A549 (cell line): ENCODE data around the gene PIKFYVE. TPM values are rescaled to one million over a fixed set of nuclear protein-coding genes. Genes with fewer than 3 reads are reported as not detected.

Experiments
- ATAC-seq, 2 experiments: fragments of 200-7000 bp in 1 of 2; fragments of >200 bp in 1 of 2; cut with Nextera tagmentation in 1 of 2; cut with Tn5 transposase in 1 of 2; 3 replicates each; pipeline versions ENCODE4 v1.8.0 to v1.9.1; 2018 to 2020; ENCODE audit warnings: mild to moderate bottlenecking in 1 of 2, moderate library complexity in 1 of 2
- CTCF ChIA-PET: fragments of 300-600 bp; sonication (Branson Sonifier 250); formaldehyde crosslinking; extraction: SDS; loops from one replicate; lab custom pipeline; 2021; ENCODE audit warnings: antibody characterized with exemption, inconsistent platforms; lab: Yijun Ruan, JAX
- POLR2A ChIA-PET: fragments of 350-600 bp; formaldehyde crosslinking; extraction: SDS; loops from one replicate; lab custom pipeline; 2021; ENCODE audit warnings: antibody characterized with exemption, inconsistent platforms; lab: Yijun Ruan, JAX
- DNase-seq, 2 experiments: peaks; one replicate each; pipeline versions ENCODE4 v3.0.0 to v3.0.0-alpha.2; 2011 to 2016; ENCODE audit warnings: low read depth in 1 of 2, low spot score in 1 of 2
- FAIRE-seq: peaks from 2 replicates; lab custom pipeline; 2011; peaks lifted over from hg19 to GRCh38; lab: Jason Lieb, UNC
- H3K27ac ChIP-seq, 2 experiments: fragments of >200 bp; sonication (Bioruptor Twin); formaldehyde crosslinking; 3 replicates each; pipeline ENCODE4 v1.5.1; 2016 to 2017
- H3K4me1 ChIP-seq: fragments of >200 bp; sonication (Bioruptor Twin); formaldehyde crosslinking; 3 replicates; pipeline ENCODE4 v1.6.1; 2016
- H3K4me2 ChIP-seq: fragments of >200 bp; sonication (Bioruptor Twin); formaldehyde crosslinking; 3 replicates; pipeline ENCODE4 v1.6.1; 2016
- H3K4me3 ChIP-seq: fragments of >200 bp; sonication (Bioruptor Twin); formaldehyde crosslinking; 3 replicates; pipeline ENCODE4 v1.5.1; 2016
- H3K9me3 ChIP-seq: fragments of >200 bp; sonication (Bioruptor Twin); formaldehyde crosslinking; 3 replicates; pipeline ENCODE4 v1.6.1; 2016
- CBX8 ChIP-seq: fragments of 200-600 bp; sonication (generic); IDR thresholded peaks from 2 replicates; pipeline ENCODE4 v1.6.1; 2016
- EP300 ChIP-seq, 2 experiments: fragments of >200 bp; sonication (Bioruptor Twin); formaldehyde crosslinking; IDR thresholded peaks; 2 replicates in 1 of 2; 3 replicates in 1 of 2; pipeline ENCODE4 v1.6.1; 2016 to 2017
- FOSB ChIP-seq: fragments of 250-450 bp; sonication (Bioruptor Pico); IDR thresholded peaks from 2 replicates; pipeline ENCODE4 v1.5.0; 2020; ENCODE audit warnings: mild to moderate bottlenecking, moderate library complexity
- FOXS1 ChIP-seq: fragments of 250-450 bp; sonication (Bioruptor Pico); IDR thresholded peaks from 2 replicates; pipeline ENCODE4 v1.5.0; 2020; ENCODE audit warnings: mild to moderate bottlenecking, moderate library complexity
- GATA3 ChIP-seq: IDR thresholded peaks from 2 replicates; pipeline ENCODE4 v1.6.1; 2012; ENCODE audit warnings: borderline replicate concordance
- HDAC2 ChIP-seq: fragments of 200-600 bp; sonication (generic); IDR thresholded peaks from 2 replicates; pipeline ENCODE4 v1.6.1; 2016
- KDM5A ChIP-seq: fragments of 200-600 bp; sonication (generic); IDR thresholded peaks from 2 replicates; pipeline ENCODE4 v1.6.1; 2016; ENCODE audit warnings: antibody characterized with exemption, mild to moderate bottlenecking
- MAFK ChIP-seq: fragments of 450-650 bp; IDR thresholded peaks from 2 replicates; pipeline ENCODE4 v1.6.1; 2014; ENCODE audit not compliant: partially characterized antibody
- NPAS2 ChIP-seq: fragments of 250-450 bp; sonication (Bioruptor Pico); IDR thresholded peaks from 2 replicates; pipeline ENCODE4 v1.8.0; 2022; ENCODE audit warnings: mild to moderate bottlenecking, moderate library complexity, borderline replicate concordance
- NR3C1 ChIP-seq: fragments of >200 bp; sonication (Bioruptor Twin); formaldehyde crosslinking; IDR thresholded peaks from 3 replicates; pipeline ENCODE4 v1.6.1; 2017
- POLR2A ChIP-seq: IDR thresholded peaks from 2 replicates; pipeline ENCODE4 v1.6.1; 2012; ENCODE audit warnings: mild to moderate bottlenecking, low read length
- RAD21 ChIP-seq, 2 experiments: fragments of >200 bp in 1 of 2; sonication (Bioruptor Twin) in 1 of 2; formaldehyde crosslinking in 1 of 2; IDR thresholded peaks in 1 of 2; conservative IDR thresholded peaks in 1 of 2; 2 replicates in 1 of 2; 3 replicates in 1 of 2; pipeline ENCODE4 v1.6.1; 2012 to 2018; ENCODE audit warnings: inconsistent platforms in 1 of 2
- RNF2 ChIP-seq: fragments of 200-600 bp; sonication (generic); IDR thresholded peaks from 2 replicates; pipeline ENCODE4 v1.6.1; 2016; ENCODE audit warnings: low read depth, mild to moderate bottlenecking, antibody characterized with exemption, moderate library complexity, borderline replicate concordance
- TP53 ChIP-seq: fragments of 250-450 bp; sonication (Bioruptor Pico); IDR thresholded peaks from 2 replicates; pipeline ENCODE4 v1.5.0; 2021; ENCODE audit warnings: mild to moderate bottlenecking, moderate library complexity
- ZNF302 ChIP-seq: fragments of 250-450 bp; sonication (Bioruptor Pico); IDR thresholded peaks from 2 replicates; pipeline ENCODE4 v1.9.0; 2021; ENCODE audit warnings: inconsistent platforms, mild to moderate bottlenecking, moderate library complexity
- WGBS: methylation state at CpG from one replicate; pipeline ENCODE4 v1.1.6; 2017; ENCODE audit errors: missing lambda C conversion rate; 5-methylcytosine and 5-hydroxymethylcytosine counted together
- polyA plus RNA-seq, 4 experiments: library from polyadenylated mRNA; depleted of rRNA in 3 of 4; stranded (reverse); fragments of >200 nt; fragmentation: RNase III in 1 of 4; extraction: RNeasy Plus Mini Kit Qiagen cat#74134 plus additional on column Dnase treatment in 1 of 4; gene quantifications; 2 replicates in 3 of 4; 3 replicates in 1 of 4; pipeline ENCODE4 v1.2.3, GENCODE V29; 2011 to 2017
- TF ChIP-seq, protein P1 (sequence below): fragments of >200 bp; sonication (Bioruptor Twin); formaldehyde crosslinking; IDR thresholded peaks from 3 replicates; pipeline ENCODE4 v1.6.1; 2016
- TF ChIP-seq, protein P2 (sequence below): fragments of >200 bp; sonication (Bioruptor Twin); formaldehyde crosslinking; IDR thresholded peaks from 3 replicates; pipeline ENCODE4 v1.5.1; 2016
- TF ChIP-seq, protein P3 (sequence below): fragments of 200-600 bp; sonication (generic); IDR thresholded peaks from 2 replicates; pipeline ENCODE4 v1.6.1; 2016; ENCODE audit warnings: antibody characterized with exemption, mild to moderate bottlenecking, moderate library complexity

PIKFYVE gene
- polyA plus RNA-seq, 2 of the 4 experiments (the other 2 are of a cell fraction): 6.5 to 19.3 TPM

DNA sequence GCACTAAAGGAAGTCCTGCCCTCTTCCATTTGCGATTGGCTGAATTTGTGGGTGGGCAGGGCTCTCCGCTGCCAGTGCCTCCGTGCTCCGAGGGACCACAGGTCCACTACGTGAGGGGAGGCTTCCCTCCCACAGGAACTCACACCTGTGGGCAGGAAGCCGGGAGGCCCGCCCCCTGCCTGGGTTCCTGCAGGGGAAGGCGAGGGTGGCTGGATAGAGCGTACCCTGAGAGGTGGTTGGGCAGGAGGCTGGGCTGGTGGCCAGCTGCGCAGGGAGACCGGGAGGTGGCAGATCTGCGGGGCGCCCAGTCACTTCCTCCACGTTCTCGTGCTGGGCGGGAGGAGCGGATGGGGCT is 93.6 kb downstream of the PIKFYVE start:
- TF ChIP-seq, protein P1, sequence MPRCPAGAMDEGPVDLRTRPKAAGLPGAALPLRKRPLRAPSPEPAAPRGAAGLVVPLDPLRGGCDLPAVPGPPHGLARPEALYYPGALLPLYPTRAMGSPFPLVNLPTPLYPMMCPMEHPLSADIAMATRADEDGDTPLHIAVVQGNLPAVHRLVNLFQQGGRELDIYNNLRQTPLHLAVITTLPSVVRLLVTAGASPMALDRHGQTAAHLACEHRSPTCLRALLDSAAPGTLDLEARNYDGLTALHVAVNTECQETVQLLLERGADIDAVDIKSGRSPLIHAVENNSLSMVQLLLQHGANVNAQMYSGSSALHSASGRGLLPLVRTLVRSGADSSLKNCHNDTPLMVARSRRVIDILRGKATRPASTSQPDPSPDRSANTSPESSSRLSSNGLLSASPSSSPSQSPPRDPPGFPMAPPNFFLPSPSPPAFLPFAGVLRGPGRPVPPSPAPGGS: no peak
- TF ChIP-seq MAFK (no peak), POLR2A (no peak), NR3C1 (no peak), RAD21 (conservative IDR thresholded peaks at IDR 0.05 in 1 of 2, IDR thresholded peaks at IDR 0.05 in 1 of 2) (no peak), NPAS2 (CRISPR knock-in tag) (no peak)
- TF ChIP-seq, protein P2, sequence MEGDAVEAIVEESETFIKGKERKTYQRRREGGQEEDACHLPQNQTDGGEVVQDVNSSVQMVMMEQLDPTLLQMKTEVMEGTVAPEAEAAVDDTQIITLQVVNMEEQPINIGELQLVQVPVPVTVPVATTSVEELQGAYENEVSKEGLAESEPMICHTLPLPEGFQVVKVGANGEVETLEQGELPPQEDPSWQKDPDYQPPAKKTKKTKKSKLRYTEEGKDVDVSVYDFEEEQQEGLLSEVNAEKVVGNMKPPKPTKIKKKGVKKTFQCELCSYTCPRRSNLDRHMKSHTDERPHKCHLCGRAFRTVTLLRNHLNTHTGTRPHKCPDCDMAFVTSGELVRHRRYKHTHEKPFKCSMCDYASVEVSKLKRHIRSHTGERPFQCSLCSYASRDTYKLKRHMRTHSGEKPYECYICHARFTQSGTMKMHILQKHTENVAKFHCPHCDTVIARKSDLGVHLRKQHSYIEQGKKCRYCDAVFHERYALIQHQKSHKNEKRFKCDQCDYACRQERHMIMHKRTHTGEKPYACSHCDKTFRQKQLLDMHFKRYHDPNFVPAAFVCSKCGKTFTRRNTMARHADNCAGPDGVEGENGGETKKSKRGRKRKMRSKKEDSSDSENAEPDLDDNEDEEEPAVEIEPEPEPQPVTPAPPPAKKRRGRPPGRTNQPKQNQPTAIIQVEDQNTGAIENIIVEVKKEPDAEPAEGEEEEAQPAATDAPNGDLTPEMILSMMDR: no peak
- H3K4me3 ChIP-seq: no peak overlapping the region
- ATAC-seq (peak; percentile 35 to 61; a peak in 3 of 6 replicates), DNase-seq (no peak), FAIRE-seq (no peak)
- CTCF ChIA-PET: no interaction called here
- H3K27ac ChIP-seq: no peak overlapping the region
- POLR2A ChIA-PET: no interaction called here
- 0 out of 3 replicates have a peak, but pooled peaks cover 5% of the 10 kb centered on the region for H3K4me1 ChIP-seq
- H3K9me3 ChIP-seq: peaks cover 1% of the 10 kb centered on the region; the same call in 1 of the 3 replicates
- no peak overlapping the region for H3K4me2 ChIP-seq
- 91% methylated on average over 17 of the region's 17 CpGs for WGBS

DNA sequence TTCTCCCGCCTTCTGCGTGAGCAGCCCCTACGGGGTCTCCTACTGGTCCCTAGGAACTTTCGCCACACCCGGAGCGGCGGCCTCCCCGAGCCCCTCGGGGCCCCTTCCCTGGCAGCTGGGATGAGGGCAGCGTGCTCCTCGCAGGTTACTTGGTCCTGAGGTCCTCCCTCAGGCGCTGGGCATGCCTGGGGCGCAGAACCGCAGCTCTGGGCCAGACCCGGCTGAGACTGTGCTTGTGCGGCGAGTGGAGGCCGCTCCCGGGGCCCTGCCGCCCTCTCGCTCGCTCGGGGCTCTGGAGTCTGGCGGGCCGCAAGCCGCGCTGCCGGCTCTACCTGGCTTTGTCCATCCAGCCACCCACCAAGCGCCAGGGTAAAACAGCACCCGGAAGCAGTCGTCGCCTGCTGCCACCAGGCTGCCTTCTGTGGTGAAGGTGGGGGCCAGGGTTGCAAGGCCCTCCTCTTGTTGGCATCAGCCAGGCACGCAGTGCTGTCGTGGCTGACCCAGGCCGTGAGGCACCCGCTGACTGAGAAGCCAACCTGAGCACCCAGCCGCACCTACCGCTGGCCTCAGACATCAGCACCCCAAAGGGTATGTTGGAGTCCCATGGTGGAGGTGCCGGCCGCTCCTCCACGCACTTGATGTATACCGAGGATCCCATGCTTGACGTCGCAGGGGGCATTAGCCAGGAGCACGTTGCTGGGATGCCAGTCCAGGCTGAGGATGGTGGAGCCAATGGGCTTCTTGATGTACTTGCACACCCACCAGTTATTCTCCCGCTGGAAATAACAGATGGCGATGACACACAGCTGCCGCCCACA is 94.4 kb downstream of the PIKFYVE start:
- ChIA-PET CTCF (no interaction called here), POLR2A (no interaction called here)
- 89% methylated on average over 27 of the region's 48 CpGs for WGBS
- Histone ChIP-seq H3K4me3 (no peak overlapping the region), H3K4me2 (no peak overlapping the region), H3K9me3 (peaks cover 10% of the 10 kb centered on the region; the same call in 2 of the 3 replicates), H3K27ac (no peak overlapping the region), H3K4me1 (0 out of 3 replicates have a peak, but pooled peaks cover 5% of the 10 kb centered on the region)
- DNase-seq (no peak), FAIRE-seq (no peak), ATAC-seq (peak; percentile 32 to 51; a peak in 4 of 6 replicates)
- no peak for TF ChIP-seq TP53
- no peak for TF ChIP-seq FOSB (CRISPR knock-in tag)
- TF ChIP-seq ZNF302 (CRISPR knock-in tag): no peak
- TF ChIP-seq, protein P3, sequence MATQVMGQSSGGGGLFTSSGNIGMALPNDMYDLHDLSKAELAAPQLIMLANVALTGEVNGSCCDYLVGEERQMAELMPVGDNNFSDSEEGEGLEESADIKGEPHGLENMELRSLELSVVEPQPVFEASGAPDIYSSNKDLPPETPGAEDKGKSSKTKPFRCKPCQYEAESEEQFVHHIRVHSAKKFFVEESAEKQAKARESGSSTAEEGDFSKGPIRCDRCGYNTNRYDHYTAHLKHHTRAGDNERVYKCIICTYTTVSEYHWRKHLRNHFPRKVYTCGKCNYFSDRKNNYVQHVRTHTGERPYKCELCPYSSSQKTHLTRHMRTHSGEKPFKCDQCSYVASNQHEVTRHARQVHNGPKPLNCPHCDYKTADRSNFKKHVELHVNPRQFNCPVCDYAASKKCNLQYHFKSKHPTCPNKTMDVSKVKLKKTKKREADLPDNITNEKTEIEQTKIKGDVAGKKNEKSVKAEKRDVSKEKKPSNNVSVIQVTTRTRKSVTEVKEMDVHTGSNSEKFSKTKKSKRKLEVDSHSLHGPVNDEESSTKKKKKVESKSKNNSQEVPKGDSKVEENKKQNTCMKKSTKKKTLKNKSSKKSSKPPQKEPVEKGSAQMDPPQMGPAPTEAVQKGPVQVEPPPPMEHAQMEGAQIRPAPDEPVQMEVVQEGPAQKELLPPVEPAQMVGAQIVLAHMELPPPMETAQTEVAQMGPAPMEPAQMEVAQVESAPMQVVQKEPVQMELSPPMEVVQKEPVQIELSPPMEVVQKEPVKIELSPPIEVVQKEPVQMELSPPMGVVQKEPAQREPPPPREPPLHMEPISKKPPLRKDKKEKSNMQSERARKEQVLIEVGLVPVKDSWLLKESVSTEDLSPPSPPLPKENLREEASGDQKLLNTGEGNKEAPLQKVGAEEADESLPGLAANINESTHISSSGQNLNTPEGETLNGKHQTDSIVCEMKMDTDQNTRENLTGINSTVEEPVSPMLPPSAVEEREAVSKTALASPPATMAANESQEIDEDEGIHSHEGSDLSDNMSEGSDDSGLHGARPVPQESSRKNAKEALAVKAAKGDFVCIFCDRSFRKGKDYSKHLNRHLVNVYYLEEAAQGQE: no peak
- TF ChIP-seq CBX8: no peak
- TF ChIP-seq EP300 (IDR thresholded peaks at IDR 0.05): no peak
- TF ChIP-seq FOXS1 (CRISPR knock-in tag): no peak
- TF ChIP-seq GATA3: no peak
- no peak for TF ChIP-seq RNF2
- TF ChIP-seq RAD21 (conservative IDR thresholded peaks at IDR 0.05 in 1 of 2, IDR thresholded peaks at IDR 0.05 in 1 of 2): no peak
- no peak for TF ChIP-seq POLR2A
- TF ChIP-seq KDM5A: no peak
- TF ChIP-seq HDAC2: no peak
- no peak for TF ChIP-seq NPAS2 (CRISPR knock-in tag)
